C4-2B (cell line): Measurements from ENCODE around the gene PPM1D.

Experiments
- ZFX ChIP-seq: fragments of 450-650 bp; IDR thresholded peaks from 2 replicates; pipeline ENCODE4 v1.6.1; 2017
- TF ChIP-seq, protein P1 (sequence below): fragments of 450-650 bp; conservative IDR thresholded peaks from 2 replicates; pipeline ENCODE4 v1.5.1; 2017; ENCODE audit warnings: mild to moderate bottlenecking

- TF ChIP-seq, protein P1, sequence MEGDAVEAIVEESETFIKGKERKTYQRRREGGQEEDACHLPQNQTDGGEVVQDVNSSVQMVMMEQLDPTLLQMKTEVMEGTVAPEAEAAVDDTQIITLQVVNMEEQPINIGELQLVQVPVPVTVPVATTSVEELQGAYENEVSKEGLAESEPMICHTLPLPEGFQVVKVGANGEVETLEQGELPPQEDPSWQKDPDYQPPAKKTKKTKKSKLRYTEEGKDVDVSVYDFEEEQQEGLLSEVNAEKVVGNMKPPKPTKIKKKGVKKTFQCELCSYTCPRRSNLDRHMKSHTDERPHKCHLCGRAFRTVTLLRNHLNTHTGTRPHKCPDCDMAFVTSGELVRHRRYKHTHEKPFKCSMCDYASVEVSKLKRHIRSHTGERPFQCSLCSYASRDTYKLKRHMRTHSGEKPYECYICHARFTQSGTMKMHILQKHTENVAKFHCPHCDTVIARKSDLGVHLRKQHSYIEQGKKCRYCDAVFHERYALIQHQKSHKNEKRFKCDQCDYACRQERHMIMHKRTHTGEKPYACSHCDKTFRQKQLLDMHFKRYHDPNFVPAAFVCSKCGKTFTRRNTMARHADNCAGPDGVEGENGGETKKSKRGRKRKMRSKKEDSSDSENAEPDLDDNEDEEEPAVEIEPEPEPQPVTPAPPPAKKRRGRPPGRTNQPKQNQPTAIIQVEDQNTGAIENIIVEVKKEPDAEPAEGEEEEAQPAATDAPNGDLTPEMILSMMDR, result no peak
- TF ChIP-seq ZFX, result no peak
These were observed 23.4 kb downstream of the PPM1D start for GRCh38 chr17:60623415-60623814.
